OCI-LY7 (cell line): ENCODE data around the gene BAIAP2.

ENCODE experiments used
- CTCF ChIP-seq: fragments of 200-600 bp; sonication (generic); conservative IDR thresholded peaks from 2 replicates; pipeline ENCODE4 v1.5.1; 2014; ENCODE audit warnings: mild to moderate bottlenecking, antibody characterized with exemption, low read length, moderate library complexity, mixed read lengths
- EZH2phosphoT487 ChIP-seq: fragments of 200-600 bp; sonication (generic); IDR thresholded peaks from 2 replicates; pipeline ENCODE4 v1.6.1; 2018; ENCODE audit warnings: low read depth, borderline replicate concordance, mild to moderate bottlenecking, mixed run types, antibody characterized with exemption, low read length, moderate library complexity, mixed read lengths

- TF ChIP-seq CTCF (no peak), EZH2phosphoT487 (no peak)
These were observed 124.8 kb downstream of the BAIAP2 start for GRCh38 chr17:81159611-81160265.
